ENCODE measurements around the gene HEPACAM.

DNA sequence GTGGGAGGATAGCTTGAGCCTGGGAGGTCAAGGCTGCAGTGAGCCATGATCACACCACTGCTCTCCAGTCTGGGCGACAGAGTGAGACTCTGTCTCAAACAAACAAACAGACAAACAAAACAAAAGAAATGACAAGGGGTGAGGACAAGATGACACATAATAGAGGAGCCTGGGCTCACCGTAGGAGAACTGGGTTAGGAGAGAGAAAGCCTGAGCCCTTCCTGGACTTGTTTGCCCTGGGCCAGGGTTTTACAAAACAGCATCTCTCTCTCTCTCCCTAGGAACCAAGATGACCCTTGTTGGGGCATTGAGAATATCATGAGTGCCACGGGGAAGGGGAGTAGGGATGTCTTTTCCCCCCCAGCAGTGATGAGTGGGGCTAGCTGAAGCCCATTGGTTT is 54.9 kb downstream of the HEPACAM start:
- TF ChIP-seq RFX5 (IDR thresholded peaks at IDR 0.05), result no peak
- TF ChIP-seq, protein P1, sequence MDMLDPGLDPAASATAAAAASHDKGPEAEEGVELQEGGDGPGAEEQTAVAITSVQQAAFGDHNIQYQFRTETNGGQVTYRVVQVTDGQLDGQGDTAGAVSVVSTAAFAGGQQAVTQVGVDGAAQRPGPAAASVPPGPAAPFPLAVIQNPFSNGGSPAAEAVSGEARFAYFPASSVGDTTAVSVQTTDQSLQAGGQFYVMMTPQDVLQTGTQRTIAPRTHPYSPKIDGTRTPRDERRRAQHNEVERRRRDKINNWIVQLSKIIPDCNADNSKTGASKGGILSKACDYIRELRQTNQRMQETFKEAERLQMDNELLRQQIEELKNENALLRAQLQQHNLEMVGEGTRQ (IDR thresholded peaks at IDR 0.05), result no peak
- TF ChIP-seq, protein P2, sequence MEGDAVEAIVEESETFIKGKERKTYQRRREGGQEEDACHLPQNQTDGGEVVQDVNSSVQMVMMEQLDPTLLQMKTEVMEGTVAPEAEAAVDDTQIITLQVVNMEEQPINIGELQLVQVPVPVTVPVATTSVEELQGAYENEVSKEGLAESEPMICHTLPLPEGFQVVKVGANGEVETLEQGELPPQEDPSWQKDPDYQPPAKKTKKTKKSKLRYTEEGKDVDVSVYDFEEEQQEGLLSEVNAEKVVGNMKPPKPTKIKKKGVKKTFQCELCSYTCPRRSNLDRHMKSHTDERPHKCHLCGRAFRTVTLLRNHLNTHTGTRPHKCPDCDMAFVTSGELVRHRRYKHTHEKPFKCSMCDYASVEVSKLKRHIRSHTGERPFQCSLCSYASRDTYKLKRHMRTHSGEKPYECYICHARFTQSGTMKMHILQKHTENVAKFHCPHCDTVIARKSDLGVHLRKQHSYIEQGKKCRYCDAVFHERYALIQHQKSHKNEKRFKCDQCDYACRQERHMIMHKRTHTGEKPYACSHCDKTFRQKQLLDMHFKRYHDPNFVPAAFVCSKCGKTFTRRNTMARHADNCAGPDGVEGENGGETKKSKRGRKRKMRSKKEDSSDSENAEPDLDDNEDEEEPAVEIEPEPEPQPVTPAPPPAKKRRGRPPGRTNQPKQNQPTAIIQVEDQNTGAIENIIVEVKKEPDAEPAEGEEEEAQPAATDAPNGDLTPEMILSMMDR (IDR thresholded peaks at IDR 0.05), result no peak
- TF ChIP-seq POLR2AphosphoS2 (conservative IDR thresholded peaks at IDR 0.05; ENCODE audit: low read length), result no peak
- no peak for TF ChIP-seq NFE2L2 (conservative IDR thresholded peaks at IDR 0.05; ENCODE audit: low read length)
- TF ChIP-seq HOXA7 (CRISPR knock-in tag; IDR thresholded peaks at IDR 0.05), result no peak
- TF ChIP-seq, protein P3, sequence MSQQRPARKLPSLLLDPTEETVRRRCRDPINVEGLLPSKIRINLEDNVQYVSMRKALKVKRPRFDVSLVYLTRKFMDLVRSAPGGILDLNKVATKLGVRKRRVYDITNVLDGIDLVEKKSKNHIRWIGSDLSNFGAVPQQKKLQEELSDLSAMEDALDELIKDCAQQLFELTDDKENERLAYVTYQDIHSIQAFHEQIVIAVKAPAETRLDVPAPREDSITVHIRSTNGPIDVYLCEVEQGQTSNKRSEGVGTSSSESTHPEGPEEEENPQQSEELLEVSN (IDR thresholded peaks at IDR 0.05; ENCODE audit: borderline replicate concordance, low read depth), result no peak
- no peak for TF ChIP-seq CEBPB (IDR thresholded peaks at IDR 0.05)
- TF ChIP-seq POLR2A (IDR thresholded peaks at IDR 0.05; ENCODE audit: low read length), result no peak
- TF ChIP-seq EP300 (IDR thresholded peaks at IDR 0.05), result no peak
- TF ChIP-seq, protein P4, sequence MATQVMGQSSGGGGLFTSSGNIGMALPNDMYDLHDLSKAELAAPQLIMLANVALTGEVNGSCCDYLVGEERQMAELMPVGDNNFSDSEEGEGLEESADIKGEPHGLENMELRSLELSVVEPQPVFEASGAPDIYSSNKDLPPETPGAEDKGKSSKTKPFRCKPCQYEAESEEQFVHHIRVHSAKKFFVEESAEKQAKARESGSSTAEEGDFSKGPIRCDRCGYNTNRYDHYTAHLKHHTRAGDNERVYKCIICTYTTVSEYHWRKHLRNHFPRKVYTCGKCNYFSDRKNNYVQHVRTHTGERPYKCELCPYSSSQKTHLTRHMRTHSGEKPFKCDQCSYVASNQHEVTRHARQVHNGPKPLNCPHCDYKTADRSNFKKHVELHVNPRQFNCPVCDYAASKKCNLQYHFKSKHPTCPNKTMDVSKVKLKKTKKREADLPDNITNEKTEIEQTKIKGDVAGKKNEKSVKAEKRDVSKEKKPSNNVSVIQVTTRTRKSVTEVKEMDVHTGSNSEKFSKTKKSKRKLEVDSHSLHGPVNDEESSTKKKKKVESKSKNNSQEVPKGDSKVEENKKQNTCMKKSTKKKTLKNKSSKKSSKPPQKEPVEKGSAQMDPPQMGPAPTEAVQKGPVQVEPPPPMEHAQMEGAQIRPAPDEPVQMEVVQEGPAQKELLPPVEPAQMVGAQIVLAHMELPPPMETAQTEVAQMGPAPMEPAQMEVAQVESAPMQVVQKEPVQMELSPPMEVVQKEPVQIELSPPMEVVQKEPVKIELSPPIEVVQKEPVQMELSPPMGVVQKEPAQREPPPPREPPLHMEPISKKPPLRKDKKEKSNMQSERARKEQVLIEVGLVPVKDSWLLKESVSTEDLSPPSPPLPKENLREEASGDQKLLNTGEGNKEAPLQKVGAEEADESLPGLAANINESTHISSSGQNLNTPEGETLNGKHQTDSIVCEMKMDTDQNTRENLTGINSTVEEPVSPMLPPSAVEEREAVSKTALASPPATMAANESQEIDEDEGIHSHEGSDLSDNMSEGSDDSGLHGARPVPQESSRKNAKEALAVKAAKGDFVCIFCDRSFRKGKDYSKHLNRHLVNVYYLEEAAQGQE (IDR thresholded peaks at IDR 0.05), result no peak
- no peak for TF ChIP-seq ESRRA (IDR thresholded peaks at IDR 0.05; ENCODE audit: borderline replicate concordance, low read length)
- TF ChIP-seq, protein P5, sequence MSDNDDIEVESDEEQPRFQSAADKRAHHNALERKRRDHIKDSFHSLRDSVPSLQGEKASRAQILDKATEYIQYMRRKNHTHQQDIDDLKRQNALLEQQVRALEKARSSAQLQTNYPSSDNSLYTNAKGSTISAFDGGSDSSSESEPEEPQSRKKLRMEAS (IDR thresholded peaks at IDR 0.05), result no peak

All from A549 (cell line).